Suprapubic skin (tissue), 4 donors: ENCODE data around the gene DVL1. TPM values are rescaled to one million over a fixed set of nuclear protein-coding genes. Genes with fewer than 3 reads are reported as not detected.

Experiments
- DNase-seq, 2 donors: peaks; one replicate each; pipeline ENCODE4 v3.0.0-alpha.2; 2019; ENCODE audit warnings: low spot score in 2 of 2
- H3K27ac ChIP-seq: fragments of 200-600 bp; sonication (generic); one replicate; pipeline ENCODE4 v1.5.1; 2019
- H3K27me3 ChIP-seq: fragments of 200-600 bp; sonication (generic); one replicate; pipeline ENCODE4 v1.5.1; 2019
- H3K36me3 ChIP-seq: fragments of 200-600 bp; sonication (generic); one replicate; pipeline ENCODE4 v1.5.1; 2019
- H3K4me1 ChIP-seq: fragments of 200-600 bp; sonication (generic); one replicate; pipeline ENCODE4 v1.5.1; 2019
- H3K4me3 ChIP-seq: fragments of 200-600 bp; sonication (generic); one replicate; pipeline ENCODE4 v1.5.1; 2019; ENCODE audit warnings: mild to moderate bottlenecking
- H3K9me3 ChIP-seq: fragments of 200-600 bp; sonication (generic); one replicate; pipeline ENCODE4 v1.5.1; 2019
- CTCF ChIP-seq, 2 donors: fragments of 200-600 bp in 1 of 2; fragments of 450-650 bp in 1 of 2; sonication (generic) in 1 of 2; IDR thresholded peaks; one replicate each; pipeline ENCODE4 v1.5.1; 2016 to 2019; ENCODE audit warnings: antibody characterized with exemption in 2 of 2, mild to moderate bottlenecking in 1 of 2, moderate library complexity in 1 of 2
- EP300 ChIP-seq: sonication (generic); formaldehyde crosslinking; IDR thresholded peaks from one replicate; pipeline ENCODE4 v1.6.1; 2017; ENCODE audit warnings: antibody characterized with exemption
- POLR2A ChIP-seq, 2 donors: fragments of 450-650 bp; IDR thresholded peaks; one replicate each; pipeline ENCODE4 v1.6.1; 2017; ENCODE audit warnings: antibody characterized with exemption in 2 of 2, mild to moderate bottlenecking in 2 of 2, moderate library complexity in 2 of 2
- POLR2AphosphoS5 ChIP-seq, 3 donors: sonication (generic); formaldehyde crosslinking; IDR thresholded peaks; one replicate each; pipeline ENCODE4 v1.6.1; 2017; ENCODE audit warnings: antibody characterized with exemption in 3 of 3
- WGBS: methylation state at CpG from one replicate; pipeline ENCODE4 v1.1.5; 2018; 5-methylcytosine and 5-hydroxymethylcytosine counted together
- total RNA-seq, 4 donors: library from RNA; depleted of rRNA; stranded (reverse); fragments of >200 nt; gene quantifications; one replicate each; pipeline ENCODE4 v1.1.0, GENCODE V29; 2016

The DVL1 gene
- total RNA-seq, 4 donors from 2014 or later, result 99.4 to 151 (median 106) TPM

DNA sequence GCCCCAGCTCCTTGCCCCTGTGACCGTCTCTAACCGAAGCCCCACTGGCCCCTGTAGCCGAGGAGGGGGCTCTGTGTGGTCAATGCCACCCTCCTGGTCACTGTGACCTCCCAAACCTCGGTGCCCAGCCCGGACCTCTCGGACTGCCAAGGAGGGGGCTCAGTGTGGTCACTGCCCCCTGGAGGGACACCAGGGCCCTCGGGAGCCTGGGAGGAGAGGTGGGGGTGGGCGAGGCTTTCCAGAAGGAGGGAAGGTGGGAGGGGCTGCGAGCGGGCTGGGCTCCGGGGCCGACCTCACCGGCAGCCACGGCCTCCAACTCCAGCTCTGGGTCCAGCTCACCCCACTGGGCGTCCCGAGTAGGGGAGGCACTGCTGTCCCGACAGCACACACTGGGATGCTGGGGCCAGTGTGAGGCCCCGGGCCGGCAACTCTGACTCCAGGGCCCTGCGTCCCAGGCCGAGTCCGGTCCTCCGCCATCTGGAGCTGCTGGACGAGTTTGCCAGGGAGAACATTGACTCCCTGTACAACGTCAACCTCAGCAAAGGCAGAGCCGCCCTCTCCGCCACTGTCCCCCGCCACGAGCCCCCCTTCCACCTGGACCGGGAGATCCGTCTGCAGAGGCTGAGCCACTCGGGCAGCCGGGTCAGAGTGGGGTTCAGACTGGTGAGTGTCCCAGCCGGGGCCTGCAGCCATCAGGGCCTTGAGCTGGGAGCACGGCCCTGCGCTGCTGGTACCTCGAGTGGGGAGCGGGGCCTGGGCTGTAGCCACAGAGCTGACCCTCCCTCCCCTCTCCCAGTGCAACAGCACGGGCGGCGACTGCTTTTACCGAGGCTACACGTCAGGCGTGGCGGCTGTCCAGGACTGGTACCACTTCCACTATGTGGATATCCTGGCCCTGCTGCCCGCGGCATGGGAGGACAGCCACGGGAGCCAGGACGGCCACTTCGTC is 62.6 kb downstream of the DVL1 start:
- DNase-seq, result no peak
- no peak overlapping the region for H3K27ac ChIP-seq
- peaks cover 33% of the 10 kb centered on the region for H3K27me3 ChIP-seq
- no peak overlapping the region for H3K4me3 ChIP-seq
- H3K4me1 ChIP-seq, result peaks cover 24% of the 10 kb centered on the region
- H3K9me3 ChIP-seq, result no peaks in the 10 kb centered on the region
- WGBS, result no CpG with 5 or more reads among the region's 50 CpGs
- H3K36me3 ChIP-seq, result no peaks in the 10 kb centered on the region
- no peak for TF ChIP-seq EP300
- TF ChIP-seq CTCF (IDR thresholded peaks at IDR 0.05), result no peak
- no peak for TF ChIP-seq POLR2A (IDR thresholded peaks at IDR 0.05)
- TF ChIP-seq POLR2AphosphoS5 (IDR thresholded peaks at IDR 0.05), result no peak

- Histone ChIP-seq H3K9me3 (no peaks in the 10 kb centered on the region), H3K27me3 (peaks cover 33% of the 10 kb centered on the region), H3K4me1 (peaks cover 17% of the 10 kb centered on the region), H3K4me3 (no peak overlapping the region), H3K27ac (no peak overlapping the region), H3K36me3 (no peaks in the 10 kb centered on the region)
- DNase-seq, result no peak
- no peak for TF ChIP-seq CTCF (IDR thresholded peaks at IDR 0.05)
- 60% methylated on average over 2 of the region's 37 CpGs for WGBS
These were observed 63.5 kb downstream of the DVL1 start for GRCh38 chr1:1285611-1286311.

Other genes with a start within 250 kb of the DVL1 start
- gene C1orf159, start 233.3 kb downstream of the DVL1 start, total RNA-seq, result 10 to 100 TPM; 12.8 to 48.4 (median 19.7) TPM
- not detected for gene TTLL10, start 175.5 kb downstream of the DVL1 start, total RNA-seq
- gene TNFRSF18, start 142.8 kb downstream of the DVL1 start, total RNA-seq, result 10 to 100 TPM; 24.4 to 62.1 (median 33.5) TPM
- gene TNFRSF4, start 135.3 kb downstream of the DVL1 start, total RNA-seq, result 1 to 10 TPM in 1 of 4 donors, under 1 TPM in 2, not detected in 1; 0.42 to 1.4 (median 0.72) TPM
- gene SDF4, start 117.4 kb downstream of the DVL1 start, total RNA-seq, result 10 to 100 TPM; 57.5 to 87.6 (median 73.1) TPM
- gene B3GALT6, start 117.2 kb downstream of the DVL1 start, total RNA-seq, result 10 to 100 TPM in 3 of 4 donors, 1 to 10 TPM in 1; 9.3 to 24.4 (median 16.4) TPM
- gene C1QTNF12, start 102.7 kb downstream of the DVL1 start, total RNA-seq, result 10 to 100 TPM in 1 of 4 donors, 1 to 10 TPM in 3; 4.3 to 23.5 (median 7.1) TPM
- gene UBE2J2, start 75.6 kb downstream of the DVL1 start, total RNA-seq, result 10 to 100 TPM; 30.2 to 70.0 (median 60.0) TPM
- gene SCNN1D, start 69.0 kb downstream of the DVL1 start, total RNA-seq, result 1 to 10 TPM; 1.5 to 4.7 (median 2.6) TPM
- 100 to 1,000 TPM; 112 to 309 (median 148) TPM for gene ACAP3, start 41.5 kb downstream of the DVL1 start, total RNA-seq
- 10 to 100 TPM; 16.9 to 56.4 (median 36.4) TPM for gene PUSL1, start 40.8 kb downstream of the DVL1 start, total RNA-seq
- 100 to 1,000 TPM; 105 to 242 (median 151) TPM for gene INTS11, start 24.8 kb downstream of the DVL1 start, total RNA-seq
- gene CPTP, start 24.6 kb downstream of the DVL1 start, total RNA-seq, result 10 to 100 TPM; 32.5 to 60.4 (median 54.3) TPM
- gene TAS1R3, start 18.1 kb downstream of the DVL1 start, total RNA-seq, result 1 to 10 TPM in 1 of 4 donors, under 1 TPM in 3; 0.56 to 1.8 (median 0.82) TPM
- gene MXRA8, start 9.1 kb upstream of the DVL1 start, total RNA-seq, result 10 to 100 TPM; 18.6 to 43.5 (median 21.9) TPM
- gene AURKAIP1, start 25.8 kb upstream of the DVL1 start, total RNA-seq, result 100 to 1,000 TPM in 1 of 4 donors, 10 to 100 TPM in 3; 55.8 to 106 (median 86.1) TPM
- 100 to 1,000 TPM; 136 to 599 (median 160) TPM for gene CCNL2, start 49.9 kb upstream of the DVL1 start, total RNA-seq
- 100 to 1,000 TPM in 3 of 4 donors, 10 to 100 TPM in 1; 93.6 to 119 (median 109) TPM for gene MRPL20, start 57.9 kb upstream of the DVL1 start, total RNA-seq
- 10 to 100 TPM in 1 of 4 donors, 1 to 10 TPM in 3; 2.8 to 10.3 (median 5.9) TPM for gene ANKRD65, start 71.9 kb upstream of the DVL1 start, total RNA-seq
- 10 to 100 TPM; 14.5 to 27.6 (median 19.8) TPM for gene VWA1, start 86.3 kb upstream of the DVL1 start, total RNA-seq
- gene ATAD3C, start 100.3 kb upstream of the DVL1 start, total RNA-seq, result 1 to 10 TPM in 2 of 4 donors, under 1 TPM in 2; 0.32 to 4.2 (median 1.2) TPM
- gene ATAD3B, start 122.3 kb upstream of the DVL1 start, total RNA-seq, result 10 to 100 TPM; 18.5 to 71.9 (median 23.7) TPM
- 10 to 100 TPM; 15.0 to 23.2 (median 19.7) TPM for gene ATAD3A, start 162.7 kb upstream of the DVL1 start, total RNA-seq
- gene TMEM240, start 191.2 kb upstream of the DVL1 start, total RNA-seq, result 1 to 10 TPM in 3 of 4 donors, not detected in 1; 1.0 to 1.7 (median 1.1) TPM
- 100 to 1,000 TPM; 102 to 115 (median 109) TPM for gene SSU72, start 225.4 kb upstream of the DVL1 start, total RNA-seq